Nephron progenitor cell (in vitro differentiated cells): ENCODE results near the gene HENMT1.

Experiments
- DNase-seq: peaks from one replicate; pipeline ENCODE4 v3.0.0; 2021
- H3K27ac Mint-ChIP-seq: 2 replicates; pipeline ENCODE4 v1.8.0; 2021; ENCODE audit warnings: mild to moderate bottlenecking, moderate library complexity, mixed read lengths
- H3K27me3 Mint-ChIP-seq: 2 replicates; pipeline ENCODE4 v1.8.0; 2021; ENCODE audit warnings: mild to moderate bottlenecking, low read depth, mixed read lengths; ENCODE audit not compliant: poor library complexity
- H3K36me3 Mint-ChIP-seq: 2 replicates; pipeline ENCODE4 v1.8.0; 2021; ENCODE audit warnings: low read depth, mixed read lengths
- H3K4me1 Mint-ChIP-seq: 2 replicates; pipeline ENCODE4 v1.8.0; 2021; ENCODE audit warnings: mixed read lengths
- H3K4me3 Mint-ChIP-seq: 2 replicates; pipeline ENCODE4 v1.8.0; 2021; ENCODE audit warnings: mild to moderate bottlenecking, moderate library complexity, mixed read lengths
- H3K9me3 Mint-ChIP-seq: 2 replicates; pipeline ENCODE4 v1.8.0; 2021; ENCODE audit warnings: mild to moderate bottlenecking, moderate library complexity, mixed read lengths
- CTCF ChIP-seq: fragments of 200-600 bp; sonication (generic); IDR thresholded peaks from 2 replicates; pipeline ENCODE4 v1.5.0; 2021; ENCODE audit warnings: antibody characterized with exemption

Gene HENMT1

GRCh38 chr1:108624069-108624468 lies 36.8 kb downstream of the HENMT1 start:
- peaks cover 10% of the 10 kb centered on the region for H3K36me3 Mint-ChIP-seq
- H3K27me3 Mint-ChIP-seq, result no peaks in the 10 kb centered on the region
- no peak for TF ChIP-seq CTCF
- no peaks in the 10 kb centered on the region for H3K4me1 Mint-ChIP-seq
- H3K4me3 Mint-ChIP-seq, result no peak overlapping the region
- no peaks in the 10 kb centered on the region for H3K9me3 Mint-ChIP-seq
- no peak overlapping the region for H3K27ac Mint-ChIP-seq
- no peak for DNase-seq

GRCh38 chr1:108617724-108618056 lies 43.2 kb downstream of the HENMT1 start:
- Mint-ChIP-seq H3K9me3 (no peaks in the 10 kb centered on the region), H3K4me1 (no peaks in the 10 kb centered on the region), H3K27me3 (no peaks in the 10 kb centered on the region), H3K4me3 (no peak overlapping the region), H3K27ac (no peak overlapping the region), H3K36me3 (peaks cover 10% of the 10 kb centered on the region)
- TF ChIP-seq CTCF, result no peak
- no peak for DNase-seq

GRCh38 chr1:108617008-108617723 lies 43.7 kb downstream of the HENMT1 start:
- Mint-ChIP-seq H3K4me3 (no peak overlapping the region), H3K27ac (no peak overlapping the region), H3K4me1 (no peaks in the 10 kb centered on the region), H3K27me3 (no peaks in the 10 kb centered on the region), H3K36me3 (peaks cover 10% of the 10 kb centered on the region), H3K9me3 (no peaks in the 10 kb centered on the region)
- no peak for TF ChIP-seq CTCF
- DNase-seq, result no peak

GRCh38 chr1:108615544-108615943 lies 45.3 kb downstream of the HENMT1 start:
- no peak for TF ChIP-seq CTCF
- Mint-ChIP-seq H3K27ac (no peak overlapping the region), H3K36me3 (peaks cover under 1% of the 10 kb centered on the region), H3K4me1 (no peaks in the 10 kb centered on the region), H3K9me3 (no peaks in the 10 kb centered on the region), H3K27me3 (no peaks in the 10 kb centered on the region), H3K4me3 (no peak overlapping the region)
- no peak for DNase-seq

- Mint-ChIP-seq H3K36me3 (peaks cover 18% of the 10 kb centered on the region), H3K27ac (no peak overlapping the region), H3K9me3 (no peaks in the 10 kb centered on the region), H3K27me3 (no peaks in the 10 kb centered on the region), H3K4me3 (no peak overlapping the region), H3K4me1 (peaks cover 13% of the 10 kb centered on the region)
- TF ChIP-seq CTCF, result no peak
- DNase-seq, result no peak
Measured at GRCh38 chr1:108612496-108612895, 48.4 kb downstream of the HENMT1 start.

- H3K27me3 Mint-ChIP-seq, result no peaks in the 10 kb centered on the region
- no peaks in the 10 kb centered on the region for H3K9me3 Mint-ChIP-seq
- peaks cover 13% of the 10 kb centered on the region for H3K4me1 Mint-ChIP-seq
- H3K36me3 Mint-ChIP-seq, result peaks cover 18% of the 10 kb centered on the region
- no peak for TF ChIP-seq CTCF
- H3K4me3 Mint-ChIP-seq, result no peak overlapping the region
- no peak overlapping the region for H3K27ac Mint-ChIP-seq
- DNase-seq, result no peak
Measured at GRCh38 chr1:108611984-108612383, 48.9 kb downstream of the HENMT1 start.
